Astrocyte of the cerebellum (primary cell): ENCODE data around the gene MBTD1.

Source experiments
- DNase-seq: peaks from one replicate; pipeline ENCODE4 v3.0.0-alpha.2; 2011; ENCODE audit warnings: low read depth
- H3K4me3 ChIP-seq: 2 replicates; pipeline ENCODE4 v1.5.1; 2011; ENCODE audit warnings: mild to moderate bottlenecking, low read depth, low read length, moderate library complexity
- in situ Hi-C: cut with HindIII; loops from 2 replicates; pipeline ENCODE4 v1.10.0; 2017; ENCODE audit warnings: low sequenced_read_pairs
- TF ChIP-seq, protein P1 (sequence below): IDR thresholded peaks from 2 replicates; pipeline ENCODE4 v1.5.1; 2012; ENCODE audit warnings: low read length, low read depth, moderate library complexity, mild to moderate bottlenecking; ENCODE audit errors: missing control alignments

MBTD1 gene

DNA sequence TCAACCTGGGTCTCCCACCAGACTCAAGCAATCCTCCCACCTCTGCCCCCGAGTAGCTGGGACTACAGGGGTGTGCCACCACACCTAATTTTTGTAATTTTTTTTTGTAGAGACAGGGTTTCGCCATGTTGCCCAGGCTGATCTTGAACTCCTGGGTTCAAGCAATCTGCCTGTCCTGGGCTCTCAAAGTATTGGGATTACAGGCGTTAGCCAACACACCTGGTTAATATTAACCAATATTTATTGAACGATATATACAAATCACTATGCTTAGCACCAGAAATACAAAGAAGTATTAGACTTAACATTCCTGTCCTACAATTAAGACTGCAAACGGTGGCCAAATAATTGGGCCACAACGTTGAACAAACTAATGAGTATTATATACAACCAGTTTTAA lies 4.2 kb downstream of the MBTD1 start:
- TF ChIP-seq, protein P1, sequence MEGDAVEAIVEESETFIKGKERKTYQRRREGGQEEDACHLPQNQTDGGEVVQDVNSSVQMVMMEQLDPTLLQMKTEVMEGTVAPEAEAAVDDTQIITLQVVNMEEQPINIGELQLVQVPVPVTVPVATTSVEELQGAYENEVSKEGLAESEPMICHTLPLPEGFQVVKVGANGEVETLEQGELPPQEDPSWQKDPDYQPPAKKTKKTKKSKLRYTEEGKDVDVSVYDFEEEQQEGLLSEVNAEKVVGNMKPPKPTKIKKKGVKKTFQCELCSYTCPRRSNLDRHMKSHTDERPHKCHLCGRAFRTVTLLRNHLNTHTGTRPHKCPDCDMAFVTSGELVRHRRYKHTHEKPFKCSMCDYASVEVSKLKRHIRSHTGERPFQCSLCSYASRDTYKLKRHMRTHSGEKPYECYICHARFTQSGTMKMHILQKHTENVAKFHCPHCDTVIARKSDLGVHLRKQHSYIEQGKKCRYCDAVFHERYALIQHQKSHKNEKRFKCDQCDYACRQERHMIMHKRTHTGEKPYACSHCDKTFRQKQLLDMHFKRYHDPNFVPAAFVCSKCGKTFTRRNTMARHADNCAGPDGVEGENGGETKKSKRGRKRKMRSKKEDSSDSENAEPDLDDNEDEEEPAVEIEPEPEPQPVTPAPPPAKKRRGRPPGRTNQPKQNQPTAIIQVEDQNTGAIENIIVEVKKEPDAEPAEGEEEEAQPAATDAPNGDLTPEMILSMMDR = no peak
- H3K4me3 ChIP-seq = no peak overlapping the region
- DNase-seq = no peak
- in situ Hi-C loops = no loop called here

- no peak overlapping the region for H3K4me3 ChIP-seq
- TF ChIP-seq, protein P1 = no peak
- in situ Hi-C loops = no loop called here
- DNase-seq = no peak
Observed at GRCh38 chr17:51251010-51251409, 8.8 kb downstream of the MBTD1 start.

GRCh38 chr17:51250314-51250840 lies 9.5 kb downstream of the MBTD1 start:
- in situ Hi-C loops = no loop called here
- DNase-seq = no peak
- no peak overlapping the region for H3K4me3 ChIP-seq
- TF ChIP-seq, protein P1 = no peak

- no peak for DNase-seq
- in situ Hi-C loops = no loop called here
- TF ChIP-seq, protein P1 = no peak
- no peak overlapping the region for H3K4me3 ChIP-seq
Observed at GRCh38 chr17:51245535-51245934, 14.3 kb downstream of the MBTD1 start.

GRCh38 chr17:51244041-51244440 lies 15.8 kb downstream of the MBTD1 start:
- in situ Hi-C loops = no loop called here
- TF ChIP-seq, protein P1 = no peak
- H3K4me3 ChIP-seq = no peak overlapping the region
- DNase-seq = no peak

GRCh38 chr17:51240275-51240674 lies 19.6 kb downstream of the MBTD1 start:
- DNase-seq = no peak
- H3K4me3 ChIP-seq = no peak overlapping the region
- TF ChIP-seq, protein P1 = no peak
- in situ Hi-C loops = no loop called here
